ENCODE data around the gene TPST1.
"Not testable (repeated sequence)": the region's sequence is repeated elsewhere in the genome, so short reads cannot be mapped to it uniquely, and the experiment has no call there.

Gene TPST1

GRCh38 chr7:66362136-66362535 lies 157.0 kb downstream of the TPST1 start:
- Histone ChIP-seq H3K4me3 (ENCODE audit: low read length) (no peak overlapping the region), H3K36me3 (ENCODE audit: control insufficient read depth, insufficient read depth, low read length) (no peaks in the 10 kb centered on the region), H3K4me1 (ENCODE audit: control insufficient read depth, insufficient read depth, low read length) (no peaks in the 10 kb centered on the region), H3K27me3 (ENCODE audit: control insufficient read depth, insufficient read depth, low read length) (no peaks in the 10 kb centered on the region), H3K27ac (ENCODE audit: low read depth, low read length) (no peak overlapping the region), H3K9ac (ENCODE audit: low read length) (no peak overlapping the region)

GRCh38 chr7:66363635-66364034 lies 158.5 kb downstream of the TPST1 start:
- no peak overlapping the region for H3K4me3 ChIP-seq (ENCODE audit: low read length)
- no peaks in the 10 kb centered on the region for H3K4me1 ChIP-seq (ENCODE audit: control insufficient read depth, insufficient read depth, low read length)
- no peaks in the 10 kb centered on the region for H3K36me3 ChIP-seq (ENCODE audit: control insufficient read depth, insufficient read depth, low read length)
- H3K27ac ChIP-seq (ENCODE audit: low read depth, low read length), result no peak overlapping the region
- no peak overlapping the region for H3K9ac ChIP-seq (ENCODE audit: low read length)
- no peaks in the 10 kb centered on the region for H3K27me3 ChIP-seq (ENCODE audit: control insufficient read depth, insufficient read depth, low read length)

- not testable (repeated sequence) for H3K4me1 ChIP-seq (ENCODE audit: control insufficient read depth, insufficient read depth, low read length); H3K27ac ChIP-seq (ENCODE audit: low read depth, low read length); H3K27me3 ChIP-seq (ENCODE audit: control insufficient read depth, insufficient read depth, low read length); H3K4me3 ChIP-seq (ENCODE audit: low read length); H3K36me3 ChIP-seq (ENCODE audit: control insufficient read depth, insufficient read depth, low read length); H3K9ac ChIP-seq (ENCODE audit: low read length)
Observed at GRCh38 chr7:66365031-66365430, 159.9 kb downstream of the TPST1 start.

GRCh38 chr7:66371096-66371824 lies 166.1 kb downstream of the TPST1 start:
- Histone ChIP-seq H3K36me3 (ENCODE audit: control insufficient read depth, insufficient read depth, low read length) (no peaks in the 10 kb centered on the region), H3K4me3 (ENCODE audit: low read length) (no peak overlapping the region), H3K4me1 (ENCODE audit: control insufficient read depth, insufficient read depth, low read length) (no peaks in the 10 kb centered on the region), H3K27me3 (ENCODE audit: control insufficient read depth, insufficient read depth, low read length) (no peaks in the 10 kb centered on the region), H3K27ac (ENCODE audit: low read depth, low read length) (no peak overlapping the region), H3K9ac (ENCODE audit: low read length) (no peak overlapping the region)

GRCh38 chr7:66374141-66374840 lies 169.2 kb downstream of the TPST1 start:
- not testable (repeated sequence) for H3K4me3 ChIP-seq (ENCODE audit: low read length); H3K27ac ChIP-seq (ENCODE audit: low read depth, low read length); H3K4me1 ChIP-seq (ENCODE audit: control insufficient read depth, insufficient read depth, low read length); H3K9ac ChIP-seq (ENCODE audit: low read length); H3K27me3 ChIP-seq (ENCODE audit: control insufficient read depth, insufficient read depth, low read length); H3K36me3 ChIP-seq (ENCODE audit: control insufficient read depth, insufficient read depth, low read length)

GRCh38 chr7:66376264-66376945 lies 171.3 kb downstream of the TPST1 start:
- Histone ChIP-seq H3K4me1 (ENCODE audit: control insufficient read depth, insufficient read depth, low read length) (no peaks in the 10 kb centered on the region), H3K4me3 (ENCODE audit: low read length) (no peak overlapping the region), H3K36me3 (ENCODE audit: control insufficient read depth, insufficient read depth, low read length) (no peaks in the 10 kb centered on the region), H3K9ac (ENCODE audit: low read length) (no peak overlapping the region), H3K27me3 (ENCODE audit: control insufficient read depth, insufficient read depth, low read length) (no peaks in the 10 kb centered on the region), H3K27ac (ENCODE audit: low read depth, low read length) (no peak overlapping the region)

- H3K27me3 ChIP-seq (ENCODE audit: control insufficient read depth, insufficient read depth, low read length), result no peaks in the 10 kb centered on the region
- H3K4me3 ChIP-seq (ENCODE audit: low read length), result no peak overlapping the region
- no peaks in the 10 kb centered on the region for H3K36me3 ChIP-seq (ENCODE audit: control insufficient read depth, insufficient read depth, low read length)
- no peak overlapping the region for H3K9ac ChIP-seq (ENCODE audit: low read length)
- no peak overlapping the region for H3K27ac ChIP-seq (ENCODE audit: low read depth, low read length)
- no peaks in the 10 kb centered on the region for H3K4me1 ChIP-seq (ENCODE audit: control insufficient read depth, insufficient read depth, low read length)
Observed at GRCh38 chr7:66377045-66377444, 171.9 kb downstream of the TPST1 start.

- no peaks in the 10 kb centered on the region for H3K4me1 ChIP-seq (ENCODE audit: control insufficient read depth, insufficient read depth, low read length)
- H3K36me3 ChIP-seq (ENCODE audit: control insufficient read depth, insufficient read depth, low read length), result no peaks in the 10 kb centered on the region
Observed at GRCh38 chr7:66377714-66378113, 172.6 kb downstream of the TPST1 start.

GRCh38 chr7:66379542-66380160 lies 174.5 kb downstream of the TPST1 start:
- Histone ChIP-seq H3K27me3 (ENCODE audit: control insufficient read depth, insufficient read depth, low read length) (no peaks in the 10 kb centered on the region), H3K4me1 (ENCODE audit: control insufficient read depth, insufficient read depth, low read length) (no peaks in the 10 kb centered on the region), H3K36me3 (ENCODE audit: control insufficient read depth, insufficient read depth, low read length) (no peaks in the 10 kb centered on the region), H3K27ac (ENCODE audit: low read depth, low read length) (no peak overlapping the region), H3K4me3 (ENCODE audit: low read length) (no peak overlapping the region), H3K9ac (ENCODE audit: low read length) (no peak overlapping the region)

More at GRCh38 chr7:66377714-66378113, 172.6 kb downstream of the TPST1 start:
- H3K9ac ChIP-seq (ENCODE audit: low read length), result no peak overlapping the region
- no peak overlapping the region for H3K4me3 ChIP-seq (ENCODE audit: low read length)
- no peak overlapping the region for H3K27ac ChIP-seq (ENCODE audit: low read depth, low read length)
- no peaks in the 10 kb centered on the region for H3K27me3 ChIP-seq (ENCODE audit: control insufficient read depth, insufficient read depth, low read length)

GRCh38 chr7:66380272-66380888 lies 175.2 kb downstream of the TPST1 start:
- no peak overlapping the region for H3K27ac ChIP-seq (ENCODE audit: low read depth, low read length)
- H3K4me1 ChIP-seq (ENCODE audit: control insufficient read depth, insufficient read depth, low read length), result no peaks in the 10 kb centered on the region
- no peaks in the 10 kb centered on the region for H3K27me3 ChIP-seq (ENCODE audit: control insufficient read depth, insufficient read depth, low read length)
- H3K4me3 ChIP-seq (ENCODE audit: low read length), result no peak overlapping the region
- no peak overlapping the region for H3K9ac ChIP-seq (ENCODE audit: low read length)
- H3K36me3 ChIP-seq (ENCODE audit: control insufficient read depth, insufficient read depth, low read length), result no peaks in the 10 kb centered on the region

- not testable (repeated sequence) for H3K27ac ChIP-seq (ENCODE audit: low read depth, low read length); H3K36me3 ChIP-seq (ENCODE audit: control insufficient read depth, insufficient read depth, low read length); H3K4me1 ChIP-seq (ENCODE audit: control insufficient read depth, insufficient read depth, low read length); H3K27me3 ChIP-seq (ENCODE audit: control insufficient read depth, insufficient read depth, low read length); H3K4me3 ChIP-seq (ENCODE audit: low read length); H3K9ac ChIP-seq (ENCODE audit: low read length)
Observed at GRCh38 chr7:66382182-66382923, 177.2 kb downstream of the TPST1 start.
